OCI-LY1 (cell line): ENCODE measurements around the gene CDH6.

Experiments
- H2AFZ ChIP-seq: fragments of 200-600 bp; sonication (generic), shearing (Covaris generic); 2 replicates; pipeline ENCODE4 v1.6.0; 2014; ENCODE audit warnings: antibody characterized with exemption, mild to moderate bottlenecking, low read length
- H3F3A ChIP-seq: fragments of 200-600 bp; sonication (generic), shearing (Covaris generic); 2 replicates; pipeline ENCODE4 v1.6.0; 2014; ENCODE audit warnings: mild to moderate bottlenecking, antibody characterized with exemption, low read length, moderate library complexity; ENCODE audit not compliant: insufficient read depth
- H3K27ac ChIP-seq: fragments of 200-600 bp; sonication (generic); 2 replicates; pipeline ENCODE4 v1.5.1; 2014; ENCODE audit warnings: low read length, mixed run types, mild to moderate bottlenecking, low read depth; ENCODE audit not compliant: poor library complexity, severe bottlenecking
- H3K27me3 ChIP-seq: fragments of 200-600 bp; sonication (generic); 2 replicates; pipeline ENCODE4 v1.6.0; 2014; ENCODE audit warnings: antibody characterized with exemption, mild to moderate bottlenecking, low read length, moderate library complexity; ENCODE audit not compliant: insufficient read depth
- H3K36me3 ChIP-seq: fragments of 200-600 bp; sonication (generic); 2 replicates; pipeline ENCODE4 v1.6.1; 2014; ENCODE audit warnings: mild to moderate bottlenecking, antibody characterized with exemption, low read length, moderate library complexity, mixed read lengths; ENCODE audit not compliant: insufficient read depth
- H3K4me1 ChIP-seq: fragments of 200-600 bp; sonication (generic); 2 replicates; pipeline ENCODE4 v1.5.1; 2014; ENCODE audit warnings: mild to moderate bottlenecking, low read length, moderate library complexity; ENCODE audit not compliant: insufficient read depth, severe bottlenecking
- H3K4me2 ChIP-seq: fragments of 200-600 bp; sonication (generic), shearing (Covaris generic); 2 replicates; pipeline ENCODE4 v1.6.1; 2014; ENCODE audit warnings: low read length
- H3K4me3 ChIP-seq: fragments of 200-600 bp; sonication (generic); 2 replicates; pipeline ENCODE4 v1.5.1; 2014; ENCODE audit warnings: low read length, low read depth, mild to moderate bottlenecking, mixed read lengths; ENCODE audit not compliant: poor library complexity, severe bottlenecking
- H3K79me2 ChIP-seq: fragments of 200-600 bp; shearing (Covaris generic); 2 replicates; pipeline ENCODE4 v1.6.1; 2016; ENCODE audit warnings: mixed run types, low read length, mixed read lengths; ENCODE audit not compliant: insufficient read depth
- H3K9ac ChIP-seq: fragments of 200-600 bp; sonication (generic), shearing (Covaris generic); 2 replicates; pipeline ENCODE4 v1.6.1; 2014; ENCODE audit warnings: mild to moderate bottlenecking, low read length, mixed read lengths
- H3K9me2 ChIP-seq: fragments of 200-600 bp; sonication (generic), shearing (Covaris generic); 2 replicates; pipeline ENCODE4 v1.6.1; 2014; ENCODE audit warnings: low read depth, mild to moderate bottlenecking, low read length, mixed read lengths
- H3K9me3 ChIP-seq: fragments of 200-600 bp; shearing (Covaris generic); 2 replicates; pipeline ENCODE4 v1.6.1; 2014; ENCODE audit warnings: low read length, mixed read lengths
- H4K20me1 ChIP-seq: fragments of 200-600 bp; sonication (generic), shearing (Covaris generic); 2 replicates; pipeline ENCODE4 v1.6.0; 2016; ENCODE audit warnings: mild to moderate bottlenecking, low read length; ENCODE audit not compliant: insufficient read depth
- CTCF ChIP-seq: fragments of 200-600 bp; sonication (generic), shearing (Covaris generic); IDR thresholded peaks from 2 replicates; pipeline ENCODE4 v1.5.1; 2017; ENCODE audit warnings: mild to moderate bottlenecking, antibody characterized with exemption, low read length, moderate library complexity, mixed read lengths
- EZH2 ChIP-seq: fragments of 200-600 bp; sonication (generic), shearing (Covaris generic); IDR thresholded peaks from 2 replicates; pipeline ENCODE4 v1.8.0; 2017; ENCODE audit warnings: borderline replicate concordance, mixed run types, mild to moderate bottlenecking, antibody characterized with exemption, low read length, moderate library complexity, mixed read lengths

CDH6 gene

GRCh38 chr5:31273631-31274378 lies 80.3 kb downstream of the CDH6 start:
- TF ChIP-seq CTCF: no peak
- H3K9me3 ChIP-seq: no peaks in the 10 kb centered on the region
- no peaks in the 10 kb centered on the region for H3K36me3 ChIP-seq
- no peak overlapping the region for H2AFZ ChIP-seq
- H3K9ac ChIP-seq: no peak overlapping the region
- no peak overlapping the region for H3K4me3 ChIP-seq
- H4K20me1 ChIP-seq: no peaks in the 10 kb centered on the region
- no peaks in the 10 kb centered on the region for H3K79me2 ChIP-seq
- no peaks in the 10 kb centered on the region for H3K9me2 ChIP-seq
- no peaks in the 10 kb centered on the region for H3K27me3 ChIP-seq
- no peak overlapping the region for H3K27ac ChIP-seq
- no peak overlapping the region for H3K4me2 ChIP-seq
- no peaks in the 10 kb centered on the region for H3K4me1 ChIP-seq
- no peaks in the 10 kb centered on the region for H3F3A ChIP-seq

- Histone ChIP-seq H3K9ac (no peak overlapping the region), H3K27ac (no peak overlapping the region), H3K27me3 (no peaks in the 10 kb centered on the region), H2AFZ (no peak overlapping the region), H3F3A (no peaks in the 10 kb centered on the region), H3K36me3 (no peaks in the 10 kb centered on the region), H4K20me1 (no peaks in the 10 kb centered on the region), H3K4me3 (no peak overlapping the region), H3K4me1 (no peaks in the 10 kb centered on the region), H3K79me2 (no peaks in the 10 kb centered on the region), H3K9me2 (no peaks in the 10 kb centered on the region), H3K4me2 (no peak overlapping the region), H3K9me3 (no peaks in the 10 kb centered on the region)
- no peak for TF ChIP-seq CTCF
- no peak for TF ChIP-seq EZH2
Measured at GRCh38 chr5:31280210-31280609, 86.7 kb downstream of the CDH6 start.

GRCh38 chr5:31283326-31283725 lies 89.8 kb downstream of the CDH6 start:
- Histone ChIP-seq H3K79me2 (no peaks in the 10 kb centered on the region), H3F3A (no peaks in the 10 kb centered on the region), H4K20me1 (no peaks in the 10 kb centered on the region), H3K4me1 (no peaks in the 10 kb centered on the region), H3K9ac (no peak overlapping the region), H3K4me3 (no peak overlapping the region), H3K9me3 (no peaks in the 10 kb centered on the region), H3K9me2 (no peaks in the 10 kb centered on the region), H3K4me2 (no peak overlapping the region), H3K36me3 (no peaks in the 10 kb centered on the region), H3K27me3 (no peaks in the 10 kb centered on the region), H2AFZ (no peak overlapping the region), H3K27ac (no peak overlapping the region)
- TF ChIP-seq EZH2 (no peak), CTCF (no peak)
